Fibroblast of pulmonary artery (primary cell): ENCODE results near the gene CACNA2D3.

ENCODE experiments used
- DNase-seq: peaks from one replicate; pipeline ENCODE4 v3.0.0-alpha.2; 2010; ENCODE audit warnings: low read depth
- H3K4me3 ChIP-seq: replicated peaks from 2 replicates; pipeline ENCODE4 v1.5.1; 2011; ENCODE audit warnings: low read depth, mild to moderate bottlenecking, control low read depth, low read length, moderate library complexity
- CTCF ChIP-seq: IDR thresholded peaks from 2 replicates; pipeline ENCODE4 v1.5.1; 2011; ENCODE audit warnings: mild to moderate bottlenecking, control low read depth, low read length, inconsistent platforms; ENCODE audit errors: missing control alignments

CACNA2D3 gene

GRCh38 chr3:54776601-54777000 is 654.2 kb downstream of the CACNA2D3 start:
- no peak overlapping the region for H3K4me3 ChIP-seq
- TF ChIP-seq CTCF, result no peak
- DNase-seq, result no peak

DNA sequence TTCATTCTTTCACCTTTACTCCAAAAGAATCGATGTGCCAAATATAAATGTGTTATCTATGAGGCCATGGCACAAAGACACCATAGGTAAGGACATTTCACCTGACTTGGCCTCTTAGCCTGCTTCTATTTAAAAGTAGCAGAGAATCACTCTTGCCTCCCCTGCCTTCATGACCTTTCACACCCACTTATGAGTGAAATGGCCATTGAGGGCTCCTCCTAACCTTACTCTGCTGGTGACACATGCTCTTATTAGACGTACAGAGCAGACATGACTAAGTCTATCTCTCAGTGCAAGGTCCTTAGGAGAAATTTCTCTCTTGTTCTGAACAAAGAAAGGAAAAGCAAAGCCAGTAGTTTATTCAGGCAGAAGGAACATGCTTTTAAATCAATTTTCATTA is 654.8 kb downstream of the CACNA2D3 start:
- DNase-seq, result no peak
- TF ChIP-seq CTCF, result no peak
- no peak overlapping the region for H3K4me3 ChIP-seq

GRCh38 chr3:54780336-54780735 is 658.0 kb downstream of the CACNA2D3 start:
- no peak overlapping the region for H3K4me3 ChIP-seq
- no peak for DNase-seq
- TF ChIP-seq CTCF, result no peak

GRCh38 chr3:54781728-54782127 is 659.4 kb downstream of the CACNA2D3 start:
- no peak for TF ChIP-seq CTCF
- no peak for DNase-seq
- no peak overlapping the region for H3K4me3 ChIP-seq

- no peak for TF ChIP-seq CTCF
- DNase-seq, result no peak
- H3K4me3 ChIP-seq, result no peak overlapping the region
Measured at GRCh38 chr3:54783611-54784010, 661.3 kb downstream of the CACNA2D3 start.

DNA sequence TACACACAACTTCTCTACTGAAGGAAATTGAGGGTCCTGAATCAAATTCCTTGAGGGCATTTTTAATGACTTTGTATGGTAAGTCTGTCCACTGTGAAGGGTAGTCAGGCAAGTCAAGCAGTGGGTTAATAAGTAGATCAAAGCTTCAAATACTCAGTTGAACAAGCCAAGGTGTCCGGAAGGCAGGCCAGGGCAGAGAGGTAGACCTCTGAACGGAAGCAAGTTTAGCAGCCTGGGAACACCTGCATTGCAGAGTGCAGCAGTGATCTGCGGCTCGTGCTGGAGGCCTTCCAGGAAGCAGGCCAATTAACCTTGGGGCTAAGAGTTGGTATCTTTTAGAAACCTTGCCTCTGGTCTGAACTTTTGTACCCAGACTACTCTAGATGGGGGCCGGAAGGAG is 661.7 kb downstream of the CACNA2D3 start:
- no peak overlapping the region for H3K4me3 ChIP-seq
- no peak for DNase-seq
- TF ChIP-seq CTCF, result no peak

DNA sequence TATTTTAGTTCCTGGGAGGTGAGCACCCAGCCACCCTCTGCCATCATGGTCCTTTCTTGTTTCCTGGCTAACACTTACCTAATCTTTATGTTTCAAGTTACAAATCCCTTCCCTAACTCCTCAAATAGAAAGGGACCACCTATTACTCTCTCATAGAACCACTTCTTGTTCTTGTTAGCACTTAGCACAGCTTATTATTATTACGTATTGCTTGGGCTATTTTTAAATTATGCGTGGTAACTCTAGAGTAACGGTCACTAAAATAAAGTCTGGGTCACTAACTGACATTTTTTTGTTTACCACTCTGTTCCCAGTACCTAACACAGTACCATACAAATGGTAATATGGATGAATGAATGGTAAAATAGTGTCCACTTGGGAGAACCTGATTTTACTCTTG is 663.6 kb downstream of the CACNA2D3 start:
- H3K4me3 ChIP-seq, result no peak overlapping the region
- no peak for DNase-seq
- TF ChIP-seq CTCF, result no peak
